HepG2 (cell line): ENCODE measurements around the gene MRPL42. TPM values are rescaled to one million over a fixed set of nuclear protein-coding genes. Genes with fewer than 3 reads are reported as not detected.

Experiments used
- CEBPG ChIP-seq: IDR thresholded peaks from 2 replicates; pipeline ENCODE4 v1.6.1; 2016
- ETV5 ChIP-seq: IDR thresholded peaks from 2 replicates; pipeline ENCODE4 v1.6.1; 2018; ENCODE audit warnings: missing biosample characterization, missing genetic modification reagents, inconsistent platforms, borderline replicate concordance
- FOSL2 ChIP-seq: sonication (generic); formaldehyde crosslinking; IDR thresholded peaks from 2 replicates; pipeline ENCODE4 v1.4.0; 2020; ENCODE audit warnings: missing genetic modification reagents
- HNRNPL ChIP-seq: fragments of 200-400 bp; formaldehyde crosslinking; IDR thresholded peaks from 2 replicates; pipeline ENCODE4 v1.6.1; 2017; ENCODE audit warnings: mild to moderate bottlenecking, low read depth, low read length
- JARID2 ChIP-seq: sonication (generic); formaldehyde crosslinking; IDR thresholded peaks from 2 replicates; pipeline ENCODE4 v1.8.1; 2023; ENCODE audit warnings: missing genetic modification reagents, inconsistent platforms; ENCODE audit not compliant: insufficient replicate concordance
- MEIS2 ChIP-seq: sonication (generic); formaldehyde crosslinking; IDR thresholded peaks from 2 replicates; pipeline ENCODE4 v1.9.0; 2021; ENCODE audit warnings: mild to moderate bottlenecking, missing genetic modification reagents
- MTA1 ChIP-seq: sonication (generic); formaldehyde crosslinking; IDR thresholded peaks from 2 replicates; pipeline ENCODE4 v1.4.0; 2020; ENCODE audit warnings: missing genetic modification reagents, mild to moderate bottlenecking, borderline replicate concordance
- SOX6 ChIP-seq, 2 experiments: fragments of 450-650 bp in 1 of 2; sonication (generic) in 1 of 2; formaldehyde crosslinking in 1 of 2; IDR thresholded peaks; 2 replicates each; pipeline versions ENCODE4 v1.4.0 to v1.6.1; 2017 to 2020; ENCODE audit warnings: antibody characterized with exemption in 1 of 2, mild to moderate bottlenecking in 1 of 2, missing genetic modification reagents in 1 of 2
- SYNCRIP ChIP-seq: fragments of 200-400 bp; formaldehyde crosslinking; IDR thresholded peaks from 2 replicates; pipeline ENCODE4 v1.6.1; 2018; ENCODE audit warnings: mild to moderate bottlenecking, low read depth, low read length; ENCODE audit not compliant: insufficient read depth
- TCF7 ChIP-seq: sonication (generic); IDR thresholded peaks from 2 replicates; pipeline ENCODE4 v1.6.1; 2016; ENCODE audit warnings: antibody characterized with exemption, low read depth
- THAP11 ChIP-seq: IDR thresholded peaks from 2 replicates; pipeline ENCODE4 v1.6.1; 2016; ENCODE audit warnings: missing biosample characterization, missing genetic modification reagents
- ZFP36 ChIP-seq: fragments of 150-350 bp; IDR thresholded peaks from 2 replicates; pipeline ENCODE4 v1.6.1; 2018; ENCODE audit warnings: borderline replicate concordance, low read length, low read depth; ENCODE audit not compliant: partially characterized antibody
- ZFP90 ChIP-seq: sonication (generic); formaldehyde crosslinking; IDR thresholded peaks from 2 replicates; pipeline ENCODE4 v1.8.0; 2022; ENCODE audit warnings: missing genetic modification reagents, mild to moderate bottlenecking, inconsistent platforms, borderline replicate concordance
- ZNF10 ChIP-seq: sonication (generic); formaldehyde crosslinking; IDR thresholded peaks from 2 replicates; pipeline ENCODE4 v1.4.0; 2020; ENCODE audit warnings: mild to moderate bottlenecking, low read depth, missing genetic modification reagents, borderline replicate concordance
- ZNF232 ChIP-seq: sonication (generic); formaldehyde crosslinking; IDR thresholded peaks from 2 replicates; pipeline ENCODE4 v1.4.0; 2020; ENCODE audit warnings: missing genetic modification reagents, borderline replicate concordance
- ZNF484 ChIP-seq: sonication (generic); formaldehyde crosslinking; IDR thresholded peaks from 2 replicates; pipeline ENCODE4 v1.5.1; 2020; ENCODE audit warnings: mild to moderate bottlenecking, low read depth, missing genetic modification reagents, borderline replicate concordance
- ZNF614 ChIP-seq: IDR thresholded peaks from 2 replicates; pipeline ENCODE4 v1.6.1; 2018; ENCODE audit warnings: missing biosample characterization, missing genetic modification reagents, inconsistent platforms, borderline replicate concordance
- ZSCAN25 ChIP-seq: sonication (generic); formaldehyde crosslinking; IDR thresholded peaks from 2 replicates; pipeline ENCODE4 v1.8.0; 2022; ENCODE audit warnings: mild to moderate bottlenecking, missing genetic modification reagents
- polyA plus RNA-seq, 8 experiments: library from polyadenylated mRNA; depleted of rRNA in 3 of 8; stranded (reverse) in 7 of 8; unstranded in 1 of 8; fragments of >200 nt; fragmentation: Illumina TruSeq in 4 of 8; extraction: Trizol in 4 of 8; gene quantifications; 2 replicates each; pipeline versions ENCODE4 v1.2.1 to v1.2.3, GENCODE V29; 2011 to 2016; ENCODE audit warnings: low read depth in 4 of 8, missing spikeins in 1 of 8, mixed read lengths in 1 of 8; ENCODE audit not compliant: insufficient read depth in 1 of 8
- total RNA-seq, 5 experiments: library from RNA; depleted of rRNA; stranded (reverse); fragments of >200 nt; fragmentation: Illumina TruSeq; extraction: Trizol; gene quantifications; 2 replicates each; pipeline ENCODE4 v1.2.3, GENCODE V29; 2016; ENCODE audit warnings: low read depth in 1 of 5
- TF ChIP-seq, protein P1 (sequence below): sonication (generic); formaldehyde crosslinking; IDR thresholded peaks from 2 replicates; pipeline ENCODE4 v1.8.1; 2023; ENCODE audit warnings: mild to moderate bottlenecking, moderate library complexity, missing genetic modification reagents
- TF ChIP-seq, protein P2 (sequence below): sonication (generic); formaldehyde crosslinking; IDR thresholded peaks from 2 replicates; pipeline ENCODE4 v1.4.0; 2020; ENCODE audit warnings: missing genetic modification reagents, borderline replicate concordance
- TF ChIP-seq, protein P3 (sequence below): IDR thresholded peaks from 2 replicates; pipeline ENCODE4 v1.6.1; 2016
- TF ChIP-seq, protein P4 (sequence below): IDR thresholded peaks from 2 replicates; pipeline ENCODE4 v1.6.1; 2016; ENCODE audit warnings: mild to moderate bottlenecking, missing biosample characterization, missing genetic modification reagents
- TF ChIP-seq, protein P5 (sequence below): sonication (generic); formaldehyde crosslinking; IDR thresholded peaks from 2 replicates; pipeline ENCODE4 v1.5.0; 2020; ENCODE audit warnings: missing genetic modification reagents, mild to moderate bottlenecking, borderline replicate concordance

The MRPL42 gene
- total and polyA plus RNA-seq, 2 of the 13 experiments (the other 11 are each of a cell fraction or from before 2014, with no cell fraction given) = 93.3 to 148 TPM

DNA sequence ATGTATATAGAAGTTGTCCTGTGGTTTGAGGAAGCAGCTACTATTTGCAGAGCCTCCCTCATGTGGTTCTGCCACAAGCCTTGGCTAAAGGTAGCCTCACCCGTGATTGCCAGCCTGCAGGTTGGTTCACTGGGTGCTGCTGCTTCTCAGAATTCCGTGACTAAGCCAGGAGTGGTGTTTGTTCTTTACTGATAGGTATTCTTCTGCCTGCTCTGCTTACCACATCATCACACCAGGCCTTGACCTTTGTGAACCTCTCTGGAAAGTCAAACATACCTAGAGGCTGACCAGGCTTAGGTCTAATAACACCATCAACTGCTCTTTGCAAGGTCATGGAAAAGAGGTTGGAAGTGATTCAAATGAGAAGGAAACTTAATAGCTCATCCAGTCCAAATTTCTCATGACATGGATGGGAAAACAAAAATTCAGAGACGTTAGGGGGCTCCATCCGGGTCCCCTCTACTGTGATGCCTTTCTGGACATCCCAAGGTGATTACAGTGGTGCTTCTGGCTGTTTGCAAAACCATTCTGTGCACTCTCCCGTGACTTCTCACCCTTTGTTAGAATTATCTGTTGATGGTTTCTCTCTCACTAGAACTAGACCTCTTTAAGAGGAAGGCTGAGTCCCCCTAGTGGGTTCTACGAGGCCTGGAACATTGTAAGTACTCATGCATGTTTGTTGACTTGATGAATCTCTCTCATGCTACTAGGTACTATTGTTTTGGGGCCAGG lies 96.7 kb downstream of the MRPL42 start (continued):
- TF ChIP-seq HNRNPL (peak; percentile 70; the same call in 1 of the 2 replicates), TCF7 (peak; percentile 81), SYNCRIP (no peak), ZNF484 (CRISPR knock-in tag) (no peak), ZSCAN25 (CRISPR knock-in tag) (0 out of 2 replicates have a peak, but pooled peaks have one; percentile 22), ZFP90 (CRISPR knock-in tag) (peak; percentile 46; the same call in 1 of the 2 replicates), MEIS2 (CRISPR knock-in tag) (peak; percentile 48; the same call in 1 of the 2 replicates), FOSL2 (CRISPR knock-in tag) (peak; percentile 99), JARID2 (CRISPR knock-in tag) (no peak), MTA1 (CRISPR knock-in tag) (peak; percentile 60; the same call in 1 of the 2 replicates), CEBPG (CRISPR knock-in tag) (peak; percentile 80), ZNF614 (CRISPR knock-in tag) (peak; percentile 77; the same call in 1 of the 2 replicates), ZNF10 (CRISPR knock-in tag) (no peak), ZFP36 (peak; percentile 26), ETV5 (peak; percentile 39; the same call in 1 of the 2 replicates), ZNF232 (peak; percentile 68; the same call in 1 of the 2 replicates), THAP11 (CRISPR knock-in tag) (peak; percentile 80), SOX6 (IDR thresholded peaks at IDR 0.05) (no peak), SOX6 (CRISPR knock-in tag; IDR thresholded peaks at IDR 0.05) (peak; percentile 97)
- TF ChIP-seq, protein P1, sequence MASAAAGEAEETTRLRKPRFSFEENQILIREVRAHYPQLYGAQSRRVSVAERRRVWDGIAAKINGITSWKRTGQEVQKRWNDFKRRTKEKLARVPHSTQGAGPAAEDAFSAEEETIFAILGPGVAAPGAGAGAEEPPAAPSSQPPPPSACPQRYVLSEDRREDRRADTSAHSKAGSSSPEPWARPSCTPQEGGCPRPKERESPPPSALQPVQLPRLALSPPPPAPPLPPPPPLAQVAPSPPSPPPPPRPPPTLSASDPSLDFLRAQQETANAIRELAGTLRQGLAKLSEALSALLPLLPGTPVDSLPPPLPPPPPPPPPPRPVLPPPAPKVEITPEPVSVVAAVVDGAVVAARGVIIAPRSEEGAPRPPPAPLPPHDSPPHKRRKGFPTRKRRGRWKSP = peak; percentile 77; the same call in 1 of the 2 replicates
- TF ChIP-seq, protein P2, sequence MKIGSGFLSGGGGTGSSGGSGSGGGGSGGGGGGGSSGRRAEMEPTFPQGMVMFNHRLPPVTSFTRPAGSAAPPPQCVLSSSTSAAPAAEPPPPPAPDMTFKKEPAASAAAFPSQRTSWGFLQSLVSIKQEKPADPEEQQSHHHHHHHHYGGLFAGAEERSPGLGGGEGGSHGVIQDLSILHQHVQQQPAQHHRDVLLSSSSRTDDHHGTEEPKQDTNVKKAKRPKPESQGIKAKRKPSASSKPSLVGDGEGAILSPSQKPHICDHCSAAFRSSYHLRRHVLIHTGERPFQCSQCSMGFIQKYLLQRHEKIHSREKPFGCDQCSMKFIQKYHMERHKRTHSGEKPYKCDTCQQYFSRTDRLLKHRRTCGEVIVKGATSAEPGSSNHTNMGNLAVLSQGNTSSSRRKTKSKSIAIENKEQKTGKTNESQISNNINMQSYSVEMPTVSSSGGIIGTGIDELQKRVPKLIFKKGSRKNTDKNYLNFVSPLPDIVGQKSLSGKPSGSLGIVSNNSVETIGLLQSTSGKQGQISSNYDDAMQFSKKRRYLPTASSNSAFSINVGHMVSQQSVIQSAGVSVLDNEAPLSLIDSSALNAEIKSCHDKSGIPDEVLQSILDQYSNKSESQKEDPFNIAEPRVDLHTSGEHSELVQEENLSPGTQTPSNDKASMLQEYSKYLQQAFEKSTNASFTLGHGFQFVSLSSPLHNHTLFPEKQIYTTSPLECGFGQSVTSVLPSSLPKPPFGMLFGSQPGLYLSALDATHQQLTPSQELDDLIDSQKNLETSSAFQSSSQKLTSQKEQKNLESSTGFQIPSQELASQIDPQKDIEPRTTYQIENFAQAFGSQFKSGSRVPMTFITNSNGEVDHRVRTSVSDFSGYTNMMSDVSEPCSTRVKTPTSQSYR (CRISPR knock-in tag) = peak; percentile 30; the same call in 1 of the 2 replicates
- TF ChIP-seq, protein P3, sequence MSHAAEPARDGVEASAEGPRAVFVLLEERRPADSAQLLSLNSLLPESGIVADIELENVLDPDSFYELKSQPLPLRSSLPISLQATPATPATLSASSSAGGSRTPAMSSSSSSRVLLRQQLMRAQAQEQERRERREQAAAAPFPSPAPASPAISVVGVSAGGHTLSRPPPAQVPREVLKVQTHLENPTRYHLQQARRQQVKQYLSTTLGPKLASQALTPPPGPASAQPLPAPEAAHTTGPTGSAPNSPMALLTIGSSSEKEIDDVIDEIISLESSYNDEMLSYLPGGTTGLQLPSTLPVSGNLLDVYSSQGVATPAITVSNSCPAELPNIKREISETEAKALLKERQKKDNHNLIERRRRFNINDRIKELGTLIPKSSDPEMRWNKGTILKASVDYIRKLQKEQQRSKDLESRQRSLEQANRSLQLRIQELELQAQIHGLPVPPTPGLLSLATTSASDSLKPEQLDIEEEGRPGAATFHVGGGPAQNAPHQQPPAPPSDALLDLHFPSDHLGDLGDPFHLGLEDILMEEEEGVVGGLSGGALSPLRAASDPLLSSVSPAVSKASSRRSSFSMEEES (CRISPR knock-in tag) = peak; percentile 80
- TF ChIP-seq, protein P4, sequence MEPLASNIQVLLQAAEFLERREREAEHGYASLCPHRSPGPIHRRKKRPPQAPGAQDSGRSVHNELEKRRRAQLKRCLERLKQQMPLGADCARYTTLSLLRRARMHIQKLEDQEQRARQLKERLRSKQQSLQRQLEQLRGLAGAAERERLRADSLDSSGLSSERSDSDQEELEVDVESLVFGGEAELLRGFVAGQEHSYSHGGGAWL (CRISPR knock-in tag) = no peak
- TF ChIP-seq, protein P5, sequence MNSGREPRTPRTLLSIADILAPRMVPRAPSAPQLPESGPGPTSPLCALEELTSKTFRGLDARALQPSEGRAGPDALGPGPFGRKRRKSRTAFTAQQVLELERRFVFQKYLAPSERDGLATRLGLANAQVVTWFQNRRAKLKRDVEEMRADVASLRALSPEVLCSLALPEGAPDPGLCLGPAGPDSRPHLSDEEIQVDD = no peak
